ENCODE measurements around the gene STEAP3. TPM values are rescaled to one million over a fixed set of nuclear protein-coding genes. Genes with fewer than 3 reads are reported as not detected.

Gene STEAP3
- total RNA-seq, 1 experiment from 2014 or later: 15.4 TPM

GRCh38 chr2:119292226-119292625, 68.6 kb downstream of the STEAP3 start:
- no CpG with 5 or more reads among the region's 8 CpGs for WGBS (ENCODE audit: extremely low coverage, insufficient read length, low lambda C conversion rate)
- no peak overlapping the region for H4K91ac ChIP-seq (ENCODE audit: insufficient read length, low read depth, low read length)
- H3K27me3 Mint-ChIP-seq (ENCODE audit: low read depth): peaks cover 9% of the 10 kb centered on the region
- H3K27ac ChIP-seq (ENCODE audit: insufficient read length, low read depth, low read length): no peak overlapping the region
- no peak overlapping the region for H2BK20ac ChIP-seq (ENCODE audit: low read depth, low read length, poor library complexity, severe bottlenecking)
- no peaks in the 10 kb centered on the region for H3K27me3 ChIP-seq (ENCODE audit: insufficient read depth, low read length)
- no peak overlapping the region for H4K5ac ChIP-seq (ENCODE audit: insufficient read length, low read depth, low read length)
- peaks cover 7 to 9% of the 10 kb centered on the region in 2 experiments for H3K4me1 Mint-ChIP-seq
- H4K8ac ChIP-seq (replicated peaks; ENCODE audit: insufficient read length, low read depth, low read length): no peak overlapping the region
- H3K56ac ChIP-seq (ENCODE audit: insufficient read length, low read depth, low read length): no peak overlapping the region
- no peak overlapping the region for H3K18ac ChIP-seq (ENCODE audit: insufficient read length, low read depth, low read length)
- no peak overlapping the region for H3K4me2 ChIP-seq (ENCODE audit: insufficient read depth, insufficient read length, low read length)
- no peak for DNase-seq
- H3K14ac ChIP-seq (ENCODE audit: insufficient read depth, low read length): no peak overlapping the region
- H3K23me2 ChIP-seq (ENCODE audit: insufficient read length, low read depth, low read length, poor library complexity, severe bottlenecking): no peaks in the 10 kb centered on the region
- TF ChIP-seq CTCF (conservative IDR thresholded peaks at IDR 0.05): no peak; the same call in 2 of the 3 replicates
- H3K9me3 Mint-ChIP-seq: no peaks in the 10 kb centered on the region
- H3K23ac ChIP-seq (ENCODE audit: insufficient read length, low read depth, low read length): no peak overlapping the region
- no peaks in the 10 kb centered on the region for H3K9me3 ChIP-seq (ENCODE audit: control insufficient read depth, low read depth, low read length)
- H4K20me1 ChIP-seq (ENCODE audit: control insufficient read depth, insufficient read depth, insufficient read length): no peaks in the 10 kb centered on the region
- no peak overlapping the region for H2BK5ac ChIP-seq (ENCODE audit: insufficient read length, low read length)
- no peak overlapping the region for H3K27ac Mint-ChIP-seq
- no peak overlapping the region for H3K9ac ChIP-seq (ENCODE audit: extremely low read depth, insufficient read length, low read length)
- no peak overlapping the region for H2BK12ac ChIP-seq (ENCODE audit: insufficient read length, low read depth, low read length)
- H3K4ac ChIP-seq (ENCODE audit: low read depth, low read length): no peak overlapping the region
- no peak overlapping the region for H2BK15ac ChIP-seq (ENCODE audit: low read depth, low read length)
- no peaks in the 10 kb centered on the region for H3K79me2 ChIP-seq (ENCODE audit: insufficient read depth, low read length)
- H3K36me3 Mint-ChIP-seq (ENCODE audit: insufficient read depth in 1 of 3, low read depth in 3 of 3): no peaks in the 10 kb centered on the region
- no peak overlapping the region for H2AFZ ChIP-seq (ENCODE audit: low read length)
- H3K4me3 Mint-ChIP-seq: no peak overlapping the region
- H2BK120ac ChIP-seq (ENCODE audit: low read depth, low read length, poor library complexity, severe bottlenecking): no peak overlapping the region
- no peak overlapping the region for H2AK5ac ChIP-seq (ENCODE audit: insufficient read length, low read length)
- H3K79me1 ChIP-seq (ENCODE audit: insufficient read depth, low read depth, low read length, poor library complexity, severe bottlenecking): no peaks in the 10 kb centered on the region
- no peaks in the 10 kb centered on the region for H3K4me1 ChIP-seq (ENCODE audit: insufficient read depth, low read length)
- H3T11ph ChIP-seq (ENCODE audit: low read length): no peak overlapping the region
